PC-3 (cell line): ENCODE measurements around the gene FAM53B. TPM values are rescaled to one million over a fixed set of nuclear protein-coding genes. Genes with fewer than 3 reads are reported as not detected.

Experiments
- ATAC-seq: fragments of 200-7000 bp; cut with Tn5 transposase; 2 replicates; pipeline ENCODE4 v1.9.1; 2020; ENCODE audit warnings: mild to moderate bottlenecking, moderate library complexity
- BruUV-seq: library from RNA; stranded (reverse); fragments of 400-500 nt; replicated peaks from 2 replicates; lab custom pipeline; 2021; lab: Mats Ljungman, UMichigan
- CTCF ChIA-PET: fragments of 300-600 bp; sonication (Branson Sonifier 250); formaldehyde crosslinking; loops from one replicate; lab custom pipeline; 2022; ENCODE audit warnings: antibody characterized with exemption; lab: Charles Lee
- POLR2A ChIA-PET: fragments of 300-600 bp; sonication (Branson Sonifier 250); formaldehyde crosslinking; loops from one replicate; lab custom pipeline; 2022; ENCODE audit warnings: antibody characterized with exemption; ENCODE audit not compliant: unreplicated experiment; lab: Charles Lee
- DNase-seq: peaks from one replicate; pipeline ENCODE4 v3.0.0-alpha.2; 2015
- H2AFZ ChIP-seq: fragments of 300-600 bp; sonication (generic); 2 replicates; pipeline ENCODE4 v1.6.0; 2016; ENCODE audit warnings: antibody characterized with exemption, low read length
- H3F3A ChIP-seq: fragments of 300-600 bp; sonication (generic); one replicate; pipeline ENCODE4 v1.6.0; 2017; ENCODE audit warnings: antibody characterized with exemption, low read length, control low read depth, mild to moderate bottlenecking; ENCODE audit not compliant: unreplicated experiment
- H3K27ac ChIP-seq: fragments of 300-600 bp; sonication (generic); 2 replicates; pipeline ENCODE4 v1.5.1; 2016; ENCODE audit warnings: mild to moderate bottlenecking, low read length
- H3K27me3 ChIP-seq: fragments of 300-600 bp; sonication (generic); 2 replicates; pipeline ENCODE4 v1.6.1; 2016; ENCODE audit warnings: low read length, mixed read lengths
- H3K36me3 ChIP-seq: fragments of 300-600 bp; sonication (generic); 2 replicates; pipeline ENCODE4 v1.6.1; 2016; ENCODE audit warnings: low read depth, mixed run types, low read length, mixed read lengths
- H3K4me1 ChIP-seq: fragments of 300-600 bp; sonication (generic); 2 replicates; pipeline ENCODE4 v1.5.1; 2016; ENCODE audit warnings: low read length; ENCODE audit not compliant: insufficient read depth
- H3K4me2 ChIP-seq: fragments of 300-600 bp; sonication (generic); 2 replicates; pipeline ENCODE4 v1.6.0; 2016; ENCODE audit warnings: low read length
- H3K4me3 ChIP-seq: fragments of 300-600 bp; sonication (generic); 2 replicates; pipeline ENCODE4 v1.5.1; 2016; ENCODE audit warnings: mild to moderate bottlenecking, low read length, mixed read lengths
- H3K79me2 ChIP-seq: fragments of 300-600 bp; sonication (generic); 2 replicates; pipeline ENCODE4 v1.6.1; 2017; ENCODE audit warnings: low read length, mixed read lengths
- H3K9ac ChIP-seq: fragments of 300-600 bp; sonication (generic); 2 replicates; pipeline ENCODE4 v1.6.0; 2016; ENCODE audit warnings: mild to moderate bottlenecking, low read length
- H3K9me2 ChIP-seq: fragments of 300-600 bp; sonication (generic); replicated peaks from 2 replicates; pipeline ENCODE4 v1.6.1; 2016; ENCODE audit warnings: mixed run types, low read length, mixed read lengths
- H3K9me3 ChIP-seq: fragments of 300-600 bp; sonication (generic); 2 replicates; pipeline ENCODE4 v1.6.1; 2016; ENCODE audit warnings: low read length, mixed read lengths
- H4K20me1 ChIP-seq: fragments of 300-600 bp; sonication (generic); 2 replicates; pipeline ENCODE4 v1.6.1; 2016; ENCODE audit warnings: low read length, mixed read lengths
- EZH2 ChIP-seq: fragments of 300-600 bp; sonication (generic); IDR thresholded peaks from one replicate; pipeline ENCODE4 v1.6.1; 2017; ENCODE audit warnings: antibody characterized with exemption, mild to moderate bottlenecking, low read length; ENCODE audit not compliant: unreplicated experiment
- EZH2phosphoT487 ChIP-seq: fragments of 300-600 bp; sonication (generic); IDR thresholded peaks from 2 replicates; pipeline ENCODE4 v1.6.1; 2018; ENCODE audit warnings: mild to moderate bottlenecking, antibody characterized with exemption, low read length, borderline replicate concordance
- intact Hi-C: fragments of 100-400 bp; cut with micrococcal nuclease; formaldehyde crosslinking; loops from 2 replicates; pipeline ENCODE4 v1.9.0; 2023
- total RNA-seq: library from RNA; depleted of rRNA; stranded (reverse); fragments of >200 nt; gene quantifications from 2 replicates; pipeline ENCODE4 v1.2.3, GENCODE V29; 2014
- TF ChIP-seq, protein P1 (sequence below): fragments of 300-600 bp; sonication (generic); conservative IDR thresholded peaks from 2 replicates; pipeline ENCODE4 v1.5.1; 2017; ENCODE audit warnings: antibody characterized with exemption, low read depth, mild to moderate bottlenecking, low read length

Gene FAM53B
- total RNA-seq, 1 experiment from 2014 or later: 19.4 TPM

DNA sequence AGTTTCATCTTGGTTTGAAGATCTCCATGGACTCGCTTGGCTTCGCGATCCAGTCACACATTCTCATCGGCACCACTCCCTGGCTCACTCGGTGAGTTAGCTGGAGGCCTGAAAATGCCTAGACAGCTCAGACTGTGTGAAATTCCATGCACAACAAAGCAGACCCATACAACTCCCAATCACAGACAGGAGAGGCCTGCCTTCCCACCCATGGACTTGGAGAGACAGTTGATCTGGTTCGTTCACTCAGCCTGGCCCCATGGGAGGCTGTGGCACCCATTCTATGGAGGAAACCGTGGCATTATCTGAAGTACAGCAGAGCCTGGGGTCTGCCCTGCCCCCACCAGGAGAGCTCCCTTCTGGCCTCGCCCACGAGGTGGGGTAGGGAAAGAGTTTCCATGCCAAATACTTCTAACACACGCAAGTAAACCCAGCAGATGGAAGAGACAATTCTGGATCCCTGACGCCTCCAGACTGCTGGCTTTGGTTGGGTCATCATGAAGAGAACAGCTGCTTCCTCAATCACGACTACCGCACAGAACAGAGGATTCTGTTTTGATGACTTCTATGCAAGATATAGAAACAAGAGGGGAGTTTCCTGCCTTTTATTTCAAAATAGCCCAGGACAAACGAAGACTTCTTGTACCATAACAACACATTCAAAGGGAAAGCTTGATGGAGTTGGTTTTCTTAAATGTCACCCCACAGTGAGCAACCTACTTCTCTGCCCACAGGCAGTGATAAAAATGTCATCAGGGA, 15.9 kb downstream of the FAM53B start:
- DNase-seq (no peak), ATAC-seq (no peak)
- H4K20me1 ChIP-seq: no peaks in the 10 kb centered on the region
- TF ChIP-seq, protein P1, sequence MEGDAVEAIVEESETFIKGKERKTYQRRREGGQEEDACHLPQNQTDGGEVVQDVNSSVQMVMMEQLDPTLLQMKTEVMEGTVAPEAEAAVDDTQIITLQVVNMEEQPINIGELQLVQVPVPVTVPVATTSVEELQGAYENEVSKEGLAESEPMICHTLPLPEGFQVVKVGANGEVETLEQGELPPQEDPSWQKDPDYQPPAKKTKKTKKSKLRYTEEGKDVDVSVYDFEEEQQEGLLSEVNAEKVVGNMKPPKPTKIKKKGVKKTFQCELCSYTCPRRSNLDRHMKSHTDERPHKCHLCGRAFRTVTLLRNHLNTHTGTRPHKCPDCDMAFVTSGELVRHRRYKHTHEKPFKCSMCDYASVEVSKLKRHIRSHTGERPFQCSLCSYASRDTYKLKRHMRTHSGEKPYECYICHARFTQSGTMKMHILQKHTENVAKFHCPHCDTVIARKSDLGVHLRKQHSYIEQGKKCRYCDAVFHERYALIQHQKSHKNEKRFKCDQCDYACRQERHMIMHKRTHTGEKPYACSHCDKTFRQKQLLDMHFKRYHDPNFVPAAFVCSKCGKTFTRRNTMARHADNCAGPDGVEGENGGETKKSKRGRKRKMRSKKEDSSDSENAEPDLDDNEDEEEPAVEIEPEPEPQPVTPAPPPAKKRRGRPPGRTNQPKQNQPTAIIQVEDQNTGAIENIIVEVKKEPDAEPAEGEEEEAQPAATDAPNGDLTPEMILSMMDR: no peak
- no peak for TF ChIP-seq EZH2
- TF ChIP-seq EZH2phosphoT487: no peak
- H3K9ac ChIP-seq: no peak overlapping the region
- no peak overlapping the region for H3K4me3 ChIP-seq
- H3K27me3 ChIP-seq: no peaks in the 10 kb centered on the region
- H3K4me1 ChIP-seq: no peaks in the 10 kb centered on the region
- POLR2A ChIA-PET: no interaction called here
- CTCF ChIA-PET: no interaction called here
- no peaks in the 10 kb centered on the region for H3K9me3 ChIP-seq
- H3K4me2 ChIP-seq: no peak overlapping the region
- H3F3A ChIP-seq: no peaks in the 10 kb centered on the region
- H3K36me3 ChIP-seq: no peaks in the 10 kb centered on the region
- no peaks in the 10 kb centered on the region for H3K9me2 ChIP-seq
- H3K27ac ChIP-seq: no peak overlapping the region
- no TSS peak for BruUV-seq
- H3K79me2 ChIP-seq: no peaks in the 10 kb centered on the region
- no peak overlapping the region for H2AFZ ChIP-seq
- intact Hi-C loops: no loop called here

DNA sequence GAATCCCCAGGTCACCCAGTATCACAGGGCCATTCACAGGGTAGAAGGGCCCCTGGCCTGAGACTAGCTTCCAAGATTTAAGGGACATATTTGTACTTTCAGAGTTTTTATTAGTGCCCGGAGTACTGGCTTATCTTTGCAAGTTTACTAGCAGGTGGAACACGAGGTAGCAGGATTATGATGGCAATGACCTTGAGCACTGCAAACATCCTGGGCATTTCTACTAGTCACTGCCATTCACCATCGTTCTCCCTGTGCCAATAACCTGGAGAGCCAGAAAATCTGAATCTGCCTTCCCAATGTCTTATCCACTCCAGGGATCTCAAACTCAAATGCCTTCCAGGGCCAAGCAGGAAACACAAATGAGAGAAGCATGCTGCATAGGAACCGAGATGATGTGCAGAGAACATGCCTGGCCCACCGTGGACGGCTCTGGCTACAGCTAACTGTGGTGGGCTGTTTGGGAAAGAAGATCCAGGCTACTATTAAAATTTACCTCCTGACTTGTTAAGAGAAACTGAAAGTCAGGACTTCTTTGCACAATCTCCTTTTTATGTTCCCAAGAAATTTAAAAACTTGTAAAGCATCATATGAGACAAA, 16.7 kb downstream of the FAM53B start:
- no peak overlapping the region for H3K4me3 ChIP-seq
- H3K4me2 ChIP-seq: no peak overlapping the region
- ChIA-PET POLR2A (no interaction called here), CTCF (no interaction called here)
- H3K36me3 ChIP-seq: no peaks in the 10 kb centered on the region
- intact Hi-C loops: no loop called here
- no peak overlapping the region for H2AFZ ChIP-seq
- H3K9ac ChIP-seq: no peak overlapping the region
- no peaks in the 10 kb centered on the region for H4K20me1 ChIP-seq
- ATAC-seq (no peak), DNase-seq (no peak)
- TF ChIP-seq, protein P1: no peak
- TF ChIP-seq EZH2phosphoT487: no peak
- no peak for TF ChIP-seq EZH2
- H3K9me2 ChIP-seq: no peaks in the 10 kb centered on the region
- no TSS peak for BruUV-seq
- H3K4me1 ChIP-seq: no peaks in the 10 kb centered on the region
- H3K27me3 ChIP-seq: no peaks in the 10 kb centered on the region
- H3F3A ChIP-seq: no peaks in the 10 kb centered on the region
- no peak overlapping the region for H3K27ac ChIP-seq
- no peaks in the 10 kb centered on the region for H3K79me2 ChIP-seq
- no peaks in the 10 kb centered on the region for H3K9me3 ChIP-seq

DNA sequence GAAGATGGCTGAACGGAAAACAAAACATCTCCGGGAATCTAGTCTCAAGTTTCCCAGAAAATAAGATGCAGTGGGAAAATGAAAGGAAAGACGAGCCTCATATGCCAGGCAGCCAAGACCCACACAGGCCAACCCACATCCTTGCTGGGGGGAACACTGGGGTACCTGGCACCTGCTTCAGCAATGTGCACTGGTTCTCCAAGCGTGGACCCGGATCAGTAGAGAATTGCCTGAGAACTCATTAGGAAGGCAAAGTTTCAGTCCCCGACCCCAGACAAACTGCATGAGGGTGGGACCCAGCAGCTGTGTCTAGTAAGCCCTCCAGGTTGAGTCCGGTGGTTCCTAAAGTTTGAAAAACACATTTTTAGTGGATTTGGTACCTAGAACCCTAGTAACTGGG, 18.4 kb downstream of the FAM53B start:
- H3K4me3 ChIP-seq: no peak overlapping the region
- no peaks in the 10 kb centered on the region for H3K36me3 ChIP-seq
- H3K9me3 ChIP-seq: no peaks in the 10 kb centered on the region
- POLR2A ChIA-PET: no interaction called here
- ATAC-seq (no peak), DNase-seq (no peak)
- H2AFZ ChIP-seq: no peak overlapping the region
- no peak overlapping the region for H3K9ac ChIP-seq
- CTCF ChIA-PET: no interaction called here
- H3K79me2 ChIP-seq: no peaks in the 10 kb centered on the region
- no peaks in the 10 kb centered on the region for H3K27me3 ChIP-seq
- no TSS peak for BruUV-seq
- no peaks in the 10 kb centered on the region for H3F3A ChIP-seq
- intact Hi-C loops: no loop called here
- H3K4me2 ChIP-seq: no peak overlapping the region
- H3K4me1 ChIP-seq: no peaks in the 10 kb centered on the region
- TF ChIP-seq EZH2: no peak
- no peak for TF ChIP-seq EZH2phosphoT487
- TF ChIP-seq, protein P1: no peak
- no peaks in the 10 kb centered on the region for H3K9me2 ChIP-seq
- no peaks in the 10 kb centered on the region for H4K20me1 ChIP-seq
- no peak overlapping the region for H3K27ac ChIP-seq
